Keratinocyte (primary cell): Measurements from ENCODE around the gene LDB1.
A peak's percentile ranks its signal among the peaks of the same experiment; 100 is the strongest.

ENCODE experiments used
- EZH2 ChIP-seq: IDR thresholded peaks from one replicate; pipeline ENCODE4 v1.6.1; 2012; ENCODE audit warnings: inconsistent platforms, mild to moderate bottlenecking, low read length, moderate library complexity
- TF ChIP-seq, protein P1 (sequence below), 3 experiments: IDR thresholded peaks in 1 of 3; conservative IDR thresholded peaks in 1 of 3; optimal IDR thresholded peaks in 1 of 3; 2 replicates in 2 of 3; 3 replicates in 1 of 3; pipeline versions ENCODE3 to v1.5.1; 2011; ENCODE audit warnings: low read length in 3 of 3, mild to moderate bottlenecking in 3 of 3, moderate library complexity in 2 of 3, control low read depth in 1 of 3, inconsistent platforms in 1 of 3; ENCODE audit not compliant: insufficient read depth in 2 of 3; ENCODE audit errors: extremely low read depth in 1 of 3

DNA sequence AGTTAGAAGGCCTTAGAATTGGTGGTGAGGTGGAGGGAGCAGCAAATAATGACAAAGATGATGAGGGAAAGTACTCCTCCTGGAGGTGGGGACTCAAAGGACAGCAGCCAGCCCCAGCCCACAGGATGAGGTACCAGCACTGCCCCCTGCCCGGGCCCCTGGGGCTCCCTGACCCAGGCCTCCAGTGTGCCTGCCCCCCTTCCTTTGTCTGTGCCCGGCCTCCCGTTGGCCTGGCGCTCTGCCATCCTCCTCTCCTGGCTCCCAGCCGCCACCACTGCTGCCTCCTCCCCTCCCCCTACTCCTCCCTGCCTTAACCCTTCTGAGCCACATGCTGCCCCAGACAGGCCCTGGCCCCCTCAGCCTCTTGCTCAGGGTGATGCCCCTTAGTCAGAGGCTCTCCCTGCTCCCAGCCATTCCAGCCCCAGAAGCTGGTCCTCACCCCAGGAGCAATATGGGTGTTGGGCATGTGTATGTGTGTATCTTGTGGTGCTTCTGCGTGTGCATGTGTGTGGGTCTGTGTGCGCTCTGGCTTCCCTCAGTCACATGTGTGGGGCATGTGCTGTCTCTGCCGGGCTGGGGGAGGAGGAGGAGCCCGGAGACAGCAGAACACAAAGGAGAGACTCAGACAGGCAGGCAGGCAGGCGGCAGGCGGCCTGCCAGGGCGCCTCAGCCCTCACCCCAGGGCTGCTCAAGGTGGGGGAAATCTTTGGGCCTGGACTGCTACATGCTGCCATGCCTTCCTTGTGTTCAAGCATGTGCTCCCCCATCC is 2.6 kb downstream of the LDB1 start:
- TF ChIP-seq, protein P1, sequence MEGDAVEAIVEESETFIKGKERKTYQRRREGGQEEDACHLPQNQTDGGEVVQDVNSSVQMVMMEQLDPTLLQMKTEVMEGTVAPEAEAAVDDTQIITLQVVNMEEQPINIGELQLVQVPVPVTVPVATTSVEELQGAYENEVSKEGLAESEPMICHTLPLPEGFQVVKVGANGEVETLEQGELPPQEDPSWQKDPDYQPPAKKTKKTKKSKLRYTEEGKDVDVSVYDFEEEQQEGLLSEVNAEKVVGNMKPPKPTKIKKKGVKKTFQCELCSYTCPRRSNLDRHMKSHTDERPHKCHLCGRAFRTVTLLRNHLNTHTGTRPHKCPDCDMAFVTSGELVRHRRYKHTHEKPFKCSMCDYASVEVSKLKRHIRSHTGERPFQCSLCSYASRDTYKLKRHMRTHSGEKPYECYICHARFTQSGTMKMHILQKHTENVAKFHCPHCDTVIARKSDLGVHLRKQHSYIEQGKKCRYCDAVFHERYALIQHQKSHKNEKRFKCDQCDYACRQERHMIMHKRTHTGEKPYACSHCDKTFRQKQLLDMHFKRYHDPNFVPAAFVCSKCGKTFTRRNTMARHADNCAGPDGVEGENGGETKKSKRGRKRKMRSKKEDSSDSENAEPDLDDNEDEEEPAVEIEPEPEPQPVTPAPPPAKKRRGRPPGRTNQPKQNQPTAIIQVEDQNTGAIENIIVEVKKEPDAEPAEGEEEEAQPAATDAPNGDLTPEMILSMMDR (optimal IDR thresholded peaks at IDR 0.05 in 1 of 3, IDR thresholded peaks at IDR 0.05 in 1 of 3, conservative IDR thresholded peaks at IDR 0.05 in 1 of 3; ENCODE audit: extremely low read depth in 1 of 3, insufficient read depth in 2 of 3, low read length in 3 of 3) = peak; percentile 11 to 37 (median 14)
- TF ChIP-seq EZH2 = no peak
